Keratinocyte (primary cell): ENCODE results near the gene CHD3.

Experiments
- CTCF ChIP-seq, 3 experiments: IDR thresholded peaks in 1 of 3; conservative IDR thresholded peaks in 1 of 3; optimal IDR thresholded peaks in 1 of 3; 2 replicates in 2 of 3; 3 replicates in 1 of 3; pipeline versions ENCODE3 to v1.5.1; 2011; ENCODE audit warnings: low read length in 3 of 3, mild to moderate bottlenecking in 3 of 3, moderate library complexity in 2 of 3, control low read depth in 1 of 3, inconsistent platforms in 1 of 3; ENCODE audit not compliant: insufficient read depth in 2 of 3; ENCODE audit errors: extremely low read depth in 1 of 3
- EZH2 ChIP-seq: IDR thresholded peaks from one replicate; pipeline ENCODE4 v1.6.1; 2012; ENCODE audit warnings: inconsistent platforms, mild to moderate bottlenecking, low read length, moderate library complexity

GRCh38 chr17:7854851-7855659 lies 33.5 kb upstream of the CHD3 start, which contains the start of gene TMEM88:
- no peak for TF ChIP-seq CTCF (optimal IDR thresholded peaks at IDR 0.05 in 1 of 3, IDR thresholded peaks at IDR 0.05 in 1 of 3, conservative IDR thresholded peaks at IDR 0.05 in 1 of 3; ENCODE audit: extremely low read depth in 1 of 3, insufficient read depth in 2 of 3, low read length in 3 of 3)
- no peak for TF ChIP-seq EZH2
